Skeletal muscle tissue (tissue), 4 donors: ENCODE results near the gene PHKB. TPM values are rescaled to one million over a fixed set of nuclear protein-coding genes. Genes with fewer than 3 reads are reported as not detected.
"Not testable (repeated sequence)": the region's sequence is repeated elsewhere in the genome, so short reads cannot be mapped to it uniquely, and the experiment has no call there.

Source experiments
- H3K27ac ChIP-seq: one replicate; pipeline ENCODE4 v1.7.0; 2013; ENCODE audit warnings: mild to moderate bottlenecking, low read depth, low read length, inconsistent platforms
- H3K27me3 ChIP-seq, 3 donors: one replicate each; pipeline ENCODE4 v1.7.0; 2013; ENCODE audit warnings: low read length in 3 of 3; ENCODE audit not compliant: control insufficient read depth in 3 of 3, insufficient read depth in 3 of 3
- H3K36me3 ChIP-seq, 3 donors: one replicate each; pipeline ENCODE4 v1.7.0; 2013; ENCODE audit warnings: low read length in 3 of 3; ENCODE audit not compliant: control insufficient read depth in 3 of 3, insufficient read depth in 3 of 3
- H3K4me1 ChIP-seq, 3 donors: one replicate each; pipeline ENCODE4 v1.7.0; 2013; ENCODE audit warnings: low read length in 3 of 3, mild to moderate bottlenecking in 3 of 3; ENCODE audit not compliant: control insufficient read depth in 3 of 3, insufficient read depth in 3 of 3
- H3K4me3 ChIP-seq, 3 donors: one replicate each; pipeline ENCODE4 v1.7.0; 2013; ENCODE audit warnings: low read length in 3 of 3
- H3K9ac ChIP-seq, 3 donors: one replicate each; pipeline ENCODE4 v1.7.0; 2013; ENCODE audit warnings: low read length in 3 of 3, mild to moderate bottlenecking in 3 of 3, moderate library complexity in 2 of 3, low read depth in 1 of 3
- H3K9me3 ChIP-seq, 3 donors: one replicate each; pipeline ENCODE4 v1.7.0; 2013; ENCODE audit warnings: low read length in 3 of 3; ENCODE audit not compliant: control insufficient read depth in 3 of 3
- total RNA-seq: library from RNA; depleted of rRNA; stranded (reverse); fragments of >200 nt; gene quantifications from one replicate; pipeline ENCODE4 v1.2.3, GENCODE V29; 2014
- donor health status: Osteomylitis.

PHKB gene
- total RNA-seq, 1 donor from 2014 or later = 68.9 TPM

DNA sequence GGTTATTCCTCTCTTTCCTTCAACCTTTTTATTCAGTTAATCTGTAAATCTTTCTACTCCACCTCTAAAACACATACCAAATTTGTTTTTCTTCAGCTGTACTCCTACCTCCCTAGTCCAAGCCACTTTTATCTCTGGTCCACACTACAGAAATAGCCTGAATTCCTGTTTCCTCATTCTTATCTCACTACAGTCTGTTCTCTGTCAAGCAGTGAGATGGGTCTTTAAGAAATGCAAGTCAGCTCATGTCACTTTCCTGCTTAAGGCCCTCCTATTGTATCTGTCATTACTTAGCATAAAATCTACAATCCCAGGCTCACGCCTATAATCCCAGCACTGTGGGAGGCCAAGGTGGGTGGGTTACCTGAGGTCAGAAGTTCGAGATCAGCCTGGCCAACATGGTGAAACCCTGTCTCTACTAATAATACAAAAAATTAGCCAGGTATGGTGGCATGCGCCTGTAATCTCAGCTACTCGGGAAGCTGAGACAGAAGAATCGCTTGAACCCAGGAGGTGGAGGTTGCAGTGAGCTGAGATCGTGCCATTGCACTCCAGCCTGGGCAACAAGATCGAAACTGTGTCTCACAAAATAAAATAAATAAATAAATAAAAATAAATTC lies 7.0 kb downstream of the PHKB start:
- not testable (repeated sequence) for H3K27me3 ChIP-seq, H3K9me3 ChIP-seq, H3K9ac ChIP-seq, H3K4me3 ChIP-seq, H3K27ac ChIP-seq, H3K36me3 ChIP-seq
- H3K4me1 ChIP-seq = peaks cover 18 to 23% (median 23%) of the 10 kb centered on the region in 3 donors

DNA sequence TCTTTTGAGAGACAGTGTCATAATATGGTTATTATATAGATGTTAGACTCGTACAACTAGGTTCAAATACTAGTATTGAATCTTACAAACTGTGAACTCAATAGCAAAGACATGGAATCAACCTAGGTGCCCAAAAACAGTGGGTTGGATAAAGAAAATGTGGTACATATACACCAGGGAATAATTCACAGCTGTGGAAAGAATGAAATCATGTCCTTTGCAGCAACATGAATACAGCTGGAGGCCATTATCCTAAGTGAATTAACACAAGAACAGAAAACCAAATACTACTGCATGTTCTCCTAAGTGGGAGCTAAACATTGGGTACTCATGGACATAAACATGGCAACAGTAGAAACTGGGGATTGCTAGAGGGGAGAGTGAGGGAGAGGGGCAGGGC lies 8.1 kb downstream of the PHKB start:
- Histone ChIP-seq H3K27ac (no peak overlapping the region), H3K9ac (no peak overlapping the region), H3K4me1 (peaks cover 9 to 14% (median 14%) of the 10 kb centered on the region in 3 donors), H3K9me3 (no peaks in the 10 kb centered on the region), H3K36me3 (peaks cover 0 to 2% (median 0%) of the 10 kb centered on the region in 3 donors), H3K27me3 (no peaks in the 10 kb centered on the region), H3K4me3 (no peak overlapping the region)

DNA sequence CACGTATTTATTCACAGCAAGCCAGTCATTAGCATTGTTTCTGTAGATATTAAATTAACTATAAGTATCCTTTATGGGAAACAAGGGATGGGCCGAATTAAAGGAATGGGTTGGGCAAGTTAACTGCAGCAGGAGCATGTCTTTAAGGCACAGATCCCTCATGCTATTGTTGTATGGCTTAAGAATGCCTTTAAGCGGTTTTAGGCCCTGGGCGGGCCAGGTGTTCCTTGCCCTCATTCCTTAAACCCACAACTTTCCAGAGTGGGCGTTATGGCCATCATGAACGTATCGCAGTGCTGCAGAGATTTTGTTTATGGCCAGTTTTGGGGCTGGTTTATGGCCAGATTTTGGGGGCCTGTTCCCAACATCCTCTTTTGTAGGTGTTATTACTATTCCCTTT lies 9.1 kb downstream of the PHKB start:
- Histone ChIP-seq H3K27ac (no peak overlapping the region), H3K27me3 (no peaks in the 10 kb centered on the region), H3K9ac (no peak overlapping the region), H3K4me1 (peaks cover 4 to 10% (median 8%) of the 10 kb centered on the region in 3 donors), H3K9me3 (no peaks in the 10 kb centered on the region), H3K4me3 (no peak overlapping the region), H3K36me3 (no peaks in the 10 kb centered on the region)

GRCh38 chr16:47470810-47471209 lies 9.7 kb downstream of the PHKB start:
- peaks cover 4 to 10% (median 10%) of the 10 kb centered on the region in 3 donors for H3K4me1 ChIP-seq
- no peak overlapping the region for H3K9ac ChIP-seq
- H3K27me3 ChIP-seq = no peaks in the 10 kb centered on the region
- no peaks in the 10 kb centered on the region for H3K36me3 ChIP-seq
- no peaks in the 10 kb centered on the region for H3K9me3 ChIP-seq
- no peak overlapping the region for H3K27ac ChIP-seq
- no peak overlapping the region for H3K4me3 ChIP-seq

DNA sequence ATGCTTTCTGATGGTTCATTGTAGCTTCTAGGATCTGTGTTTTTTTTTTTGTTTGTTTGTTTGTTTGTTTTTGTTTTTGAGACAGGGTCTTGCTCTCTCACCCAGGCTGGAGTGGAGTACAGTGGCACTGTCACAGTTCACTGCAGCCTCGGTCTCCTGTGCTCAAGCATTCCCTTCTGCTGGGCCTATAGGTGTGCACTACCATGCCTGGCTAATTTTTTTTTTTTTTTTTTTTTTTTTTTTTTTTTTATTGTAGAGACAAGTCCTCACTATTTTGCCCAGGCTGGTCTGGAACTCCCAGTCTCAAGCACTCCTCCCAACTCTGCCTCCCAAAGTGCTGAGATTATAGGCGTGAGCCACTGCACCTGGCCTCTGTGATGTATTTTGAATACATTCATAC lies 11.9 kb downstream of the PHKB start:
- H3K9me3 ChIP-seq, H3K36me3 ChIP-seq, H3K27ac ChIP-seq, H3K27me3 ChIP-seq, H3K9ac ChIP-seq, H3K4me3 ChIP-seq: not testable (repeated sequence)
- H3K4me1 ChIP-seq = peaks cover 6 to 18% (median 14%) of the 10 kb centered on the region in 3 donors

DNA sequence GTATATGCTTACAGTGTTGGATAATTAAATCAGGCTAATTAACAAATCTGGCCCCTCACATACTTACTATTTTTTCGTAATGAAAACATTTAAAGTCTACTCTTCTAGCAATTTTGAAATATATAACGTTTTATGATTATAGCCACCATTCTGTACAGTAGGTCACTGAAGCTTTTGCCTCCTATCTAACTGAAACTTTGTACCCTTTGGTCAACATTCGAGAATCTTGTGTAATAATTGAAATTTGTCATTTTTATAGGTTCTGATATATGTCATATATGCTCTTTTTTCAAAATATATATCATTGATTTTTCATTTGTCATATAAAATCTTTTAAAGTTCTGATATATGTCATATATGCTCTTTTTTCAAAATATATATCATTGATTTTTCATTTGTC lies 12.7 kb downstream of the PHKB start:
- Histone ChIP-seq H3K9ac (no peak overlapping the region), H3K9me3 (no peaks in the 10 kb centered on the region), H3K27ac (no peak overlapping the region), H3K27me3 (no peaks in the 10 kb centered on the region), H3K4me1 (peaks cover 6 to 16% (median 12%) of the 10 kb centered on the region in 3 donors), H3K36me3 (no peaks in the 10 kb centered on the region), H3K4me3 (no peak overlapping the region)

- Histone ChIP-seq H3K9ac (no peak overlapping the region), H3K9me3 (no peaks in the 10 kb centered on the region), H3K36me3 (no peaks in the 10 kb centered on the region), H3K4me1 (peaks cover 6 to 14% (median 11%) of the 10 kb centered on the region in 3 donors), H3K27me3 (no peaks in the 10 kb centered on the region), H3K27ac (peak overlapping the region; percentile 34), H3K4me3 (no peak overlapping the region)
Observed at GRCh38 chr16:47475786-47476185, 14.7 kb downstream of the PHKB start.

DNA sequence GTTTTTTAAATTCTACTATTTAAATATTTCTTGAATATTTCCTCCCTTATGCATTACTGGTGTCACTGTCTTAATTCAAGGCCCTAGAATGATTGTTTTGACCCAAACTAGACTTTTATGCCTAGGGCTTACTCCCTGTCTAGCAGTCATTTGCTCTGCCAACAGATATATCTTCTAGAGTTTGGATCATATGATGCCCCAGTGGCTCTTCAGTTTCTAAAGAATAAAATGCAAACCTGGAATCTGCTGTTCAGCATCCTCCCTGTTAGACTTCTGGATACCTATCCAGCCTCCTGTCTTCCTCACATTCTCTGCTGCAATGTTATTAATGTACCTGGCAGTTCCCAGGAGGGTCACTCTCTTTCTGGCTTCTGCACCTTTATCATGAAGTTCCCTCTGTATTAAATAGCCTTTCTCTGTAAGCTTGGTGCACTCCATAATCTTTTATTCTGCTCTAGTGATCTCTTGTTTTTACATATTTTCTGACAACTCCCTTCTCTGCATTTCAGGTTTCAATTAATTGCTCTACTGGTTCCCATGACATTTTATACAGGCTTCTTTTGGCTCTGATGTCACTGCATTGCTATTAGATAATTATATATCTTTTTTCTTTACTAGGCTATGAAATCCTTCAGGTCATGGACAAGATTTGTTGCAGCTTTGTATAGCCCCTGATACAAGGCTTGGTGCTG lies 15.7 kb downstream of the PHKB start:
- no peak overlapping the region for H3K27ac ChIP-seq
- no peaks in the 10 kb centered on the region for H3K27me3 ChIP-seq
- no peaks in the 10 kb centered on the region for H3K36me3 ChIP-seq
- H3K9me3 ChIP-seq = no peaks in the 10 kb centered on the region
- no peak overlapping the region for H3K4me3 ChIP-seq
- H3K4me1 ChIP-seq = peaks cover 6 to 14% (median 10%) of the 10 kb centered on the region in 3 donors
- H3K9ac ChIP-seq = no peak overlapping the region

GRCh38 chr16:47477679-47478078 lies 16.5 kb downstream of the PHKB start:
- no peak overlapping the region for H3K4me3 ChIP-seq
- H3K9ac ChIP-seq = no peak overlapping the region
- H3K27me3 ChIP-seq = no peaks in the 10 kb centered on the region
- H3K27ac ChIP-seq = no peak overlapping the region
- H3K4me1 ChIP-seq = peaks cover 6 to 14% (median 10%) of the 10 kb centered on the region in 3 donors
- H3K9me3 ChIP-seq = no peaks in the 10 kb centered on the region
- no peaks in the 10 kb centered on the region for H3K36me3 ChIP-seq

GRCh38 chr16:47480410-47480809 lies 19.3 kb downstream of the PHKB start:
- H3K9me3 ChIP-seq = no peaks in the 10 kb centered on the region
- no peak overlapping the region for H3K9ac ChIP-seq
- no peaks in the 10 kb centered on the region for H3K27me3 ChIP-seq
- H3K4me3 ChIP-seq = no peak overlapping the region
- H3K4me1 ChIP-seq = peaks cover 6 to 14% (median 10%) of the 10 kb centered on the region in 3 donors
- H3K27ac ChIP-seq = no peak overlapping the region
- no peaks in the 10 kb centered on the region for H3K36me3 ChIP-seq
